Sigmoid colon (tissue), 4 donors: ENCODE results near the gene NFIA.

Experiments used
- CTCF ChIP-seq, 4 experiments: fragments of 450-650 bp in 3 of 4; fragments of 200-600 bp in 1 of 4; IDR thresholded peaks; one replicate each; pipeline ENCODE4 v1.5.1; 2016 to 2019; ENCODE audit warnings: antibody characterized with exemption in 4 of 4, mild to moderate bottlenecking in 3 of 4, moderate library complexity in 2 of 4
- EP300 ChIP-seq, 4 donors: sonication (generic); formaldehyde crosslinking; IDR thresholded peaks; one replicate each; pipeline ENCODE4 v1.6.1; 2017; ENCODE audit warnings: antibody characterized with exemption in 4 of 4
- POLR2A ChIP-seq, 2 donors: fragments of 450-650 bp; IDR thresholded peaks; one replicate each; pipeline ENCODE4 v1.6.1; 2016; ENCODE audit warnings: antibody characterized with exemption in 2 of 2, mild to moderate bottlenecking in 2 of 2, moderate library complexity in 2 of 2
- POLR2AphosphoS5 ChIP-seq, 4 donors: sonication (generic); formaldehyde crosslinking; IDR thresholded peaks; one replicate each; pipeline ENCODE4 v1.6.1; 2017; ENCODE audit warnings: antibody characterized with exemption in 4 of 4

- TF ChIP-seq EP300 (IDR thresholded peaks at IDR 0.05) (no peak), POLR2A (IDR thresholded peaks at IDR 0.05) (no peak), CTCF (IDR thresholded peaks at IDR 0.05) (no peak), POLR2AphosphoS5 (IDR thresholded peaks at IDR 0.05) (no peak)
These were observed 367.0 kb downstream of the NFIA start for GRCh38 chr1:61449410-61449809.
